HCT116 (cell line): ENCODE measurements around the gene MRPS18A.

Experiments used
- POLR2A ChIP-seq: IDR thresholded peaks from 2 replicates; pipeline ENCODE4 v1.7.0; 2011; ENCODE audit warnings: borderline replicate concordance; ENCODE audit not compliant: insufficient read depth, insufficient read length; ENCODE audit errors: extremely low read depth
- ZNF274 ChIP-seq: fragments of 200-500 bp; sonication (Bioruptor generic); IDR thresholded peaks from 2 replicates; pipeline ENCODE4 v1.6.1; 2014; ENCODE audit warnings: mild to moderate bottlenecking, low read depth, low read length, inconsistent platforms
- TF ChIP-seq, protein P1 (sequence below), 3 experiments: fragments of 200-600 bp in 1 of 3; sonication (generic) in 1 of 3; IDR thresholded peaks in 2 of 3; conservative IDR thresholded peaks in 1 of 3; 2 replicates each; pipeline ENCODE4 v1.5.1; 2012 to 2017; ENCODE audit warnings: low read depth in 2 of 3, low read length in 2 of 3, antibody characterized with exemption in 1 of 3, borderline replicate concordance in 1 of 3, control low read depth in 1 of 3, mild to moderate bottlenecking in 1 of 3, mixed read lengths in 1 of 3, mixed run types in 1 of 3, moderate library complexity in 1 of 3; ENCODE audit not compliant: insufficient read depth in 1 of 3

DNA sequence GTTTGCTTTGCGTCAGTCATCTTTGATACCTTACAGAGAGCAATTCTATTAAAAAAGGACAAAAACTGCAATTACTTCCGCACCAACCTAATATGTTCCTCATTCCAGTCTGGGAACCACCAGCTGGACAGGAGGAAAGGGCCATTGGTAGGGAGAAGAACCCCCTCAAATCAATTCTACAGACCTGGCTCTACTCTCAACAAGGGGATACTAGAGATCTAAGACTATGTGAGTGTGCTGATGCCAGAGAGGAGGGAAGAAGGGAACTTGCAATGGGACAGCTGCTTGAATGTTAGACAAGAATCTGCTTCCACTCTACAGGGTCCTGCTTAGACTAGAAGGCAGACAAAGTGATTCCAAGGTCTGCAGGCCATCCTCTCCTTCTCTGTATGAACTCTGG lies 13.3 kb downstream of the MRPS18A start:
- no peak for TF ChIP-seq POLR2A
- no peak for TF ChIP-seq ZNF274
- TF ChIP-seq, protein P1, sequence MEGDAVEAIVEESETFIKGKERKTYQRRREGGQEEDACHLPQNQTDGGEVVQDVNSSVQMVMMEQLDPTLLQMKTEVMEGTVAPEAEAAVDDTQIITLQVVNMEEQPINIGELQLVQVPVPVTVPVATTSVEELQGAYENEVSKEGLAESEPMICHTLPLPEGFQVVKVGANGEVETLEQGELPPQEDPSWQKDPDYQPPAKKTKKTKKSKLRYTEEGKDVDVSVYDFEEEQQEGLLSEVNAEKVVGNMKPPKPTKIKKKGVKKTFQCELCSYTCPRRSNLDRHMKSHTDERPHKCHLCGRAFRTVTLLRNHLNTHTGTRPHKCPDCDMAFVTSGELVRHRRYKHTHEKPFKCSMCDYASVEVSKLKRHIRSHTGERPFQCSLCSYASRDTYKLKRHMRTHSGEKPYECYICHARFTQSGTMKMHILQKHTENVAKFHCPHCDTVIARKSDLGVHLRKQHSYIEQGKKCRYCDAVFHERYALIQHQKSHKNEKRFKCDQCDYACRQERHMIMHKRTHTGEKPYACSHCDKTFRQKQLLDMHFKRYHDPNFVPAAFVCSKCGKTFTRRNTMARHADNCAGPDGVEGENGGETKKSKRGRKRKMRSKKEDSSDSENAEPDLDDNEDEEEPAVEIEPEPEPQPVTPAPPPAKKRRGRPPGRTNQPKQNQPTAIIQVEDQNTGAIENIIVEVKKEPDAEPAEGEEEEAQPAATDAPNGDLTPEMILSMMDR (IDR thresholded peaks at IDR 0.05 in 2 of 3, conservative IDR thresholded peaks at IDR 0.05 in 1 of 3; ENCODE audit: borderline replicate concordance in 1 of 3, insufficient read depth in 1 of 3, low read depth in 2 of 3, low read length in 2 of 3) = no peak
